Stimulated activated CD8-positive, alpha-beta memory T cell treated with anti-CD3 and anti-CD28 coated beads, Interleukin-2, amount 100 ng/mL, for 1 hour (primary cell): Measurements from ENCODE around the gene SH3D21.

Experiments used
- DNase-seq, 2 donors: peaks; one replicate each; pipeline ENCODE4 v3.0.0-alpha.2; 2020; ENCODE audit warnings: low read depth in 2 of 2

The SH3D21 gene

GRCh38 chr1:36306210-36306901 is at the start of gene SH3D21:
Gene SH3D21, plus strand, starts transcription at chr1:36306368. Its CDS starts 53 bp downstream, at chr1:36306421.
- DNase-seq: no peak

GRCh38 chr1:36256558-36257374 is 49.4 kb upstream of the SH3D21 start:
- no peak for DNase-seq

GRCh38 chr1:36257375-36257767 is 48.8 kb upstream of the SH3D21 start:
- DNase-seq: no peak

DNA sequence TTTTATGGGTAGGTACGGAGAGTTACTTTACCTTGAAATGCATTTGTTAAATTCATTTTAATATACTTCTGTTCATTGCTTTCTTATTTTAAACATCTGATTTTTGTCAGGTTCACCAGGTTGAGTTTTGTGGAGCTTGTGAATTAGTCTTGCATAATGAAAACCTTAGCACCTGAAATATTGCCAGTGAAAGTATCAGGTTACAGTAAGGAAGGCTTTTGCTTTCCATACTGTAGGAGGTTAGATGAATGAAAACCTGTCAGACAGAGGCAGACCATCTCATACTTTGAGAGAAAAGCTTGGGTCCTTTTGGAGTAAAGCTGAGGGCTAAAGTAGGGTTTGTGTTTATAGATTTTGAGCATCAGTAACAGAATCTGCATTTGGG is 47.2 kb upstream of the SH3D21 start:
- DNase-seq: no peak

DNA sequence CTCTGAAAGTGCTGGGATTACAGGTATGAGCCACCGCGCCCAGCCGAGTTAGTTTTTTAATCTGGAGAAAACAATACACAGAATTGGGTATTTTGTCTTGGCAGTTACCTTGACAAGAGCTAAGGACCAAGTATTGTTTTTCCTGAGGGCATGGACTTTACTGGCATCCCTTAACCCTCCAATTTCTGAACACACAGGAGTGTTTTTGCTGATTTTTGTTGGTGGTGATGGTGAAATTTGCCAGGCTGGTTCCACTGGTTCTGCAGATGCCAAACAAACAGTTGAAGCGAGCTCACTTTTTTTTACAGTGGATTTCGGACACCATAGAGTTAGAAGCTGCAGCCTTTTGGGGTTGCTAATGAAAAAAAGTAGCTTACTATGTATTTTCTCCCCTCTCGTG is 37.2 kb upstream of the SH3D21 start:
- no peak for DNase-seq

DNA sequence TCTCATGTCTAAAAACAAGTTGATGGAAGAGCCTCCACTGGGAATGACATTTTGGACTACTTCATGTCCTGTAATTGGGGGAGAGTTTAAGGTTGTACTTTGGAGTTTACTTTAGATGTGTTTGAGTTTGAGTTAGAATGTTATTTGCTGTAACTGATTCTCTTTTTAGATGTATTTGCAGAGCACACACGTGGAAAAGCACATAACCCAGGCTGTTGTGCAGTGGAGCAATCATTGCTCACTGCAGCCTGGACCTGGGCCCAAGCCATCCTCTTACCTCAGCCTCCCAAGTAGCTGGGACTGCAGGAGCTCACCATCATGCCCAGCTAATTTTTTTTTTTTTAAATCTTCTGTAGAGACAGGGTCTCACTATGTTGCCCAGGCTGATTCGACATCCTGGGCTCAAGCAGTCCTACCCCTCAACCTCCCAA is 36.7 kb upstream of the SH3D21 start:
- DNase-seq: no peak

GRCh38 chr1:36273024-36273423 is 33.1 kb upstream of the SH3D21 start:
- no peak for DNase-seq

DNA sequence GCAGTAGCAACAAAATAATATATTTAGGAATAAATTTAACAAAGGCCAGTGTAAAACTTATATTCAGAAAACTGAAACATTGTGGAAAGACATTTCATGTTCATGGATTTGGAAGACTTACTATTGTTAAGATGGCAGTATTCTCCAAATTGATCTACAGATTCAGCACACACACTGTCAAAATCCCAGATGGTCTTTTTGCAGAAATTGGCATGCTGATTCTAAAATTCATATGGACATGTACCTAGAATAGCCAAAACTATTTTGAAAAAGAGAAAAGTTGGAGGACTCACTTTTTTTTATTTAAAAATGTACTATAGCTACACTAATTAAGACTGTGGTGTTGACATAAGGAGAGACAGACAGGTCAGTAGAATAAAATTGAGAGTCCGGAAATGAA is 32.0 kb upstream of the SH3D21 start:
- DNase-seq: no peak

DNA sequence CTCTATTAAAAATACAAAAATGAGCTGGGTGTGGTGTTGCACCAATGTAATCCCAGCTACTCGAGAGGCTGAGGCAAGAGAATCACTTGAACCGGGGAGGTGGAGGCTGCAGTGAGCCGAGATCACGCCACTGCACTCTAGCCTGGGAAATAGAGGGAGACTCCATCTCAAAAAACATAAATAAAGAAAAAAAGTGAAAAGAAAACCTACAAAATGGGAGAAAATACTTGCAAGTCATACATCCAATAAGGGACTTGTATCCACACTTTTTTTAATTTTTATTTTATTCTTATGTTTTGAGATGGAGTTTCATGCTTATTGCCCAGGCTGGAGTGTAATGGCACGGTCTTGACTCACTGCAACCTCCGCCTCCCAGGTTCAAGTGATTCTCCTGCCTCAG is 29.5 kb upstream of the SH3D21 start:
- no peak for DNase-seq

- no peak for DNase-seq
Observed at GRCh38 chr1:36279110-36279788, 26.9 kb upstream of the SH3D21 start.

- no peak for DNase-seq
Observed at GRCh38 chr1:36279789-36280296, 26.3 kb upstream of the SH3D21 start.

DNA sequence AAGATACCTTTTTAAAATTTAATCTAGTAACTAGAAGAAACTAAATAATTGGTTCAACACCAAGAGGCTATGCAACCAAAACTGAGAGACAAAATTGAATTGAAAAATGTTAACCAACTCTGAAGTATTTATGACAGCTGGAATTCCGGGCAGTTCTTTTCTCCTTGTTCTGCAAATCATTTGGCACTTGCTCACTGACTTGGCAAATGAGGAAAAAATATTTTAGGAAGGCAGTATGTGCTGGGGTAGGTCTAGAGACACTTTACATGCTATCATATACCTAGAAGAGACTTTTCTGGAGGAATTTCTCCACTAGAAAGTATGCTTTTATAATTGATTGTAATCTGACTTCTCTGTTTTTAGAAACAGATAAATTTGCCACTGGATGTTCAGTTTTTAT is 22.1 kb upstream of the SH3D21 start:
- DNase-seq: no peak

GRCh38 chr1:36284517-36284916 is 21.7 kb upstream of the SH3D21 start:
- no peak for DNase-seq

- DNase-seq: peak in 1 of 2 donors; percentile 24
Observed at GRCh38 chr1:36285443-36286101, 20.6 kb upstream of the SH3D21 start.

DNA sequence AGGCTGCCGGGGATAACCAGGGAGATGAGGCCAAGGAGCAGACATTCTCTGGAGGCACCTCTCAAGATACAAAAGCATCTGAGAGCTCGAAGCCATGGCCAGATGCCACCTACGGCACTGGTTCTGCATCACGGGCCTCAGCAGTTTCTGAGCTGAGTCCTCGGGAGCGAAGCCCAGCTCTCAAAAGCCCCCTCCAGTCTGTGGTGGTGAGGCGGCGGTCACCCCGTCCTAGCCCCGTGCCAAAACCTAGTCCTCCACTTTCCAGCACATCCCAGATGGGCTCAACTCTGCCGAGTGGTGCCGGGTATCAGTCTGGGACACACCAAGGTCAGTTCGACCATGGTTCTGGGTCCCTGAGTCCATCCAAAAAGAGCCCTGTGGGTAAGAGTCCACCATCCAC is 19.4 kb upstream of the SH3D21 start:
- DNase-seq: no peak

DNA sequence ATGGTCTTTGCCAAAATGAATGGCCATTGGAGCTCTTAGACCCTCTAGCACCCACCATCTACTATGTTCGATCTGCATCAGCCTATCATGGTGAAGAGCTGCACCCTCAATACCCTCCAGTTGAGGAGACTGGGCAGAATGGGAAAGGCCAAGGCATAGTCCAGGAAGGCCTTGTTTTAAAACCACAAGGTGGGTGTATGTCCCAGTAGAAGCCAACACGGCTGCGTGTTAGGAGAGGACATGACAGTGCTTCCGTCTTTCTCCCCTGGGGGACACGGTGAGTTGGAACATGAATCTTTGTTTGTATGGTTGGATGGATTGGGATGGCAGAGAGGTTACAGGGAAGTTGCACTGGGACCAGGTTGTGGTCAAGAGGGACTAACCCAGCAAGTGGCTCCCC is 18.6 kb upstream of the SH3D21 start:
- no peak for DNase-seq

GRCh38 chr1:36295390-36295789 is 10.8 kb upstream of the SH3D21 start:
- no peak for DNase-seq

DNA sequence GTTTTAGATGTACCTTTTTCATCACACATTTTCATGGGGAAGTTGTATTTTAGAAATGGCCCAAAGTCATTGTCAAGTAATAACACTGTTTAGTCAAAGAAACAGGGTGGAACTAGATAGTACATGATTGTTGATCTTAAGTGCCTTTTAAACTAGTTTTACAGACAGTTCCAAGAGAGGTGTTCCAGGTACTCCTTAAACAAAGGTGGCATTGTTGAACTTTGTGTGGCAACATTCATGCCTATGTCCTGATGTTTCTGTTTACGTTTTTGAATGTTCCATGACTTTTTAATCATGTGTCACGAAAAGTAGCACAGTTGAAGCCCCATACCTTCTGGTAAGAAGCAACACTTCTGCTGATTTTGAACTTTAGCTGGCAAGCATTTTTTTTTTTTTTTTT is 9.1 kb upstream of the SH3D21 start:
- DNase-seq: no peak

- no peak for DNase-seq
Observed at GRCh38 chr1:36298640-36299039, 7.5 kb upstream of the SH3D21 start.

- DNase-seq: no peak
Observed at GRCh38 chr1:36300526-36300925, 5.6 kb upstream of the SH3D21 start.

- no peak for DNase-seq
Observed at GRCh38 chr1:36301220-36301619, 4.9 kb upstream of the SH3D21 start.

DNA sequence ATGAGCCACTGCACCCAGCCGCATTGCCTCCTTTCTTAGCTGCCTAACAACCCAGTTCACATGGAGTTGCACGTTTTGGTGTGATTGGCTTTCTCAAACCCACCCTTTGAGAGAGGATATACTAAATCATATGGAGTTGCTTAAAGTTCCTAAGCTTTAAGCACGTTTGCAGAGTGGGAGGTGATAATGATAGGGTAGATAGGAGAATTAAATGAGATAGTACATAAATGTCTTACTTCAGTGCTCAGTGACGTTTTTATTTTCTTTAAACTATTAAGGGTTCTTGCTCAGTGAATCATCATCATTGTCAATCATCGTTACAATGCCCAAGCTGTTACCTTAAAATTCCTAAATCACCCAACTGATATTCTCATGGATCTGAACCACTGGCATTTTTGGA is 2.9 kb upstream of the SH3D21 start:
- DNase-seq: no peak
